ENCODE measurements around the gene HOXC11.

- TF ChIP-seq POLR2AphosphoS5 (IDR thresholded peaks at IDR 0.05; ENCODE audit: low read length): no peak
- TF ChIP-seq PAX5 (IDR thresholded peaks at IDR 0.05; ENCODE audit: borderline replicate concordance, low read depth, low read length): no peak
- TF ChIP-seq CTCF (IDR thresholded peaks at IDR 0.05 in 2 of 3, conservative IDR thresholded peaks at IDR 0.05 in 1 of 3; ENCODE audit: control insufficient read depth in 2 of 3, extremely low read depth in 1 of 3, insufficient read depth in 1 of 3, low read depth in 3 of 3, low read length in 3 of 3): no peak
- no peak for TF ChIP-seq EP300 (IDR thresholded peaks at IDR 0.05; ENCODE audit: borderline replicate concordance in 1 of 2, control insufficient read depth in 1 of 2, low read depth in 2 of 2, low read length in 2 of 2)
- no peak for TF ChIP-seq TBL1XR1 (IDR thresholded peaks at IDR 0.05; ENCODE audit: low read depth, low read length)
- TF ChIP-seq SRF (IDR thresholded peaks at IDR 0.05; ENCODE audit: low read depth in 2 of 2, low read length in 2 of 2): no peak
These were observed 9.9 kb upstream of the HOXC11 start for GRCh38 chr12:53963005-53963404.

Data from GM12878 (cell line).